Osteocyte (in vitro differentiated cells): ENCODE measurements around the gene ANAPC13. TPM values are rescaled to one million over a fixed set of nuclear protein-coding genes. Genes with fewer than 3 reads are reported as not detected.
A peak's percentile ranks its signal among the peaks of the same experiment; 100 is the strongest.

Source experiments
- DNase-seq: peaks from one replicate; pipeline ENCODE4 v3.0.0; 2021; ENCODE audit warnings: mixed read lengths; ENCODE audit not compliant: unreplicated experiment; ENCODE audit errors: extremely low spot score
- H3K27ac Mint-ChIP-seq: one replicate; pipeline ENCODE4 v1.8.0; 2021; ENCODE audit warnings: mild to moderate bottlenecking, mixed read lengths; ENCODE audit not compliant: unreplicated experiment
- H3K27me3 Mint-ChIP-seq: one replicate; pipeline ENCODE4 v1.8.0; 2021; ENCODE audit warnings: mixed read lengths; ENCODE audit not compliant: unreplicated experiment
- H3K36me3 Mint-ChIP-seq: one replicate; pipeline ENCODE4 v1.8.0; 2021; ENCODE audit warnings: mixed read lengths; ENCODE audit not compliant: unreplicated experiment
- H3K4me1 Mint-ChIP-seq: one replicate; pipeline ENCODE4 v1.8.0; 2021; ENCODE audit warnings: mixed read lengths; ENCODE audit not compliant: unreplicated experiment
- H3K4me3 Mint-ChIP-seq: one replicate; pipeline ENCODE4 v1.8.0; 2021; ENCODE audit warnings: mild to moderate bottlenecking, moderate library complexity, mixed read lengths; ENCODE audit not compliant: unreplicated experiment
- H3K9me3 Mint-ChIP-seq: one replicate; pipeline ENCODE4 v1.8.0; 2021; ENCODE audit warnings: mixed read lengths; ENCODE audit not compliant: unreplicated experiment
- total RNA-seq: library from RNA; stranded (reverse); gene quantifications from 2 replicates; pipeline ENCODE4 v1.2.1, GENCODE V29; 2021
- TF ChIP-seq, protein P1 (sequence below): fragments of 200-600 bp; sonication (generic); IDR thresholded peaks from 2 replicates; pipeline ENCODE4 v1.5.0; 2021; ENCODE audit warnings: antibody characterized with exemption, mild to moderate bottlenecking, moderate library complexity

The ANAPC13 gene
- total RNA-seq, 1 donor from 2014 or later, result 89.4 TPM

DNA sequence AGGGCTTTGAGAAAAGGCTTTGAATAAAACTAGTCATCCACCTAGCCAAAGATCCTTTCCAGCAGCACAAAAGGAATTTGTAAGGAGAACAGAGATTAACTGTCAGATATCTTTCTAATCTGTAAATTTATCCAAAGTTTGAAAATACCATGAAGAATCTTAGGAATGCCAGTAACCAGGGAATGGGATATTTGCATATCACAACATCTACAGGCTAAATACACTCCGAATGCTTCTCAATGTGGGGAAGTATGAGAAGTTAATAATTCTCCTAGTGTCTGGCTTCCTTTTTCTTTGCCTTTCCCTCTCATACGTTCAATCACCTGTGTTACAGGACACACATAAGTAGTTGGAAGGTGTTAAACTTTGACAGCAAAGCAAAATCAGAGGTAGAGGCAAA lies 7.8 kb downstream of the ANAPC13 start:
- H3K4me1 Mint-ChIP-seq, result peaks cover 44% of the 10 kb centered on the region
- no peak for DNase-seq
- peak overlapping the region; percentile 77 for H3K27ac Mint-ChIP-seq
- H3K27me3 Mint-ChIP-seq, result no peaks in the 10 kb centered on the region
- TF ChIP-seq, protein P1, sequence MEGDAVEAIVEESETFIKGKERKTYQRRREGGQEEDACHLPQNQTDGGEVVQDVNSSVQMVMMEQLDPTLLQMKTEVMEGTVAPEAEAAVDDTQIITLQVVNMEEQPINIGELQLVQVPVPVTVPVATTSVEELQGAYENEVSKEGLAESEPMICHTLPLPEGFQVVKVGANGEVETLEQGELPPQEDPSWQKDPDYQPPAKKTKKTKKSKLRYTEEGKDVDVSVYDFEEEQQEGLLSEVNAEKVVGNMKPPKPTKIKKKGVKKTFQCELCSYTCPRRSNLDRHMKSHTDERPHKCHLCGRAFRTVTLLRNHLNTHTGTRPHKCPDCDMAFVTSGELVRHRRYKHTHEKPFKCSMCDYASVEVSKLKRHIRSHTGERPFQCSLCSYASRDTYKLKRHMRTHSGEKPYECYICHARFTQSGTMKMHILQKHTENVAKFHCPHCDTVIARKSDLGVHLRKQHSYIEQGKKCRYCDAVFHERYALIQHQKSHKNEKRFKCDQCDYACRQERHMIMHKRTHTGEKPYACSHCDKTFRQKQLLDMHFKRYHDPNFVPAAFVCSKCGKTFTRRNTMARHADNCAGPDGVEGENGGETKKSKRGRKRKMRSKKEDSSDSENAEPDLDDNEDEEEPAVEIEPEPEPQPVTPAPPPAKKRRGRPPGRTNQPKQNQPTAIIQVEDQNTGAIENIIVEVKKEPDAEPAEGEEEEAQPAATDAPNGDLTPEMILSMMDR, result no peak
- no peak overlapping the region for H3K4me3 Mint-ChIP-seq
- H3K9me3 Mint-ChIP-seq, result no peaks in the 10 kb centered on the region
- H3K36me3 Mint-ChIP-seq, result peaks cover 46% of the 10 kb centered on the region

DNA sequence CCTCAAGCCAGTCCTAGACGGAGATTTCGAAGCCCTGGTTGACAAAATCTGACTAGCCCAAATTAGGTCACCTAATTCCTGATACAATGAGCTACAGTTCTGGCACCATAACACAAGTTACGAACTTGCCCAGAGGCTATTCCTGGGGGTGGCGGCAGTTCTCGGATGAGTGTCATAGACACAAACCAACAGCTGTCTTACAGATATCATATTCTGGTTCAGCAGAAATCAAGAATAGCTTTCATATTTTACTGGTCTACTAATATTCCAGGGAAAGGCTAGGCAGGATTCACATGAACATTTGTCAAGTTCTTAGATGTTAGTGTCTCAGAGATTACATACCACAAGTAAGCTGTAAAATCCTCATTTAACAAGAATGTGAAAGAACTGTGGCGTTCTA lies 8.8 kb downstream of the ANAPC13 start:
- TF ChIP-seq, protein P1, result no peak
- H3K9me3 Mint-ChIP-seq, result no peaks in the 10 kb centered on the region
- H3K4me1 Mint-ChIP-seq, result peaks cover 41% of the 10 kb centered on the region
- peak overlapping the region; percentile 77 for H3K27ac Mint-ChIP-seq
- H3K27me3 Mint-ChIP-seq, result no peaks in the 10 kb centered on the region
- no peak for DNase-seq
- no peak overlapping the region for H3K4me3 Mint-ChIP-seq
- H3K36me3 Mint-ChIP-seq, result peaks cover 37% of the 10 kb centered on the region

DNA sequence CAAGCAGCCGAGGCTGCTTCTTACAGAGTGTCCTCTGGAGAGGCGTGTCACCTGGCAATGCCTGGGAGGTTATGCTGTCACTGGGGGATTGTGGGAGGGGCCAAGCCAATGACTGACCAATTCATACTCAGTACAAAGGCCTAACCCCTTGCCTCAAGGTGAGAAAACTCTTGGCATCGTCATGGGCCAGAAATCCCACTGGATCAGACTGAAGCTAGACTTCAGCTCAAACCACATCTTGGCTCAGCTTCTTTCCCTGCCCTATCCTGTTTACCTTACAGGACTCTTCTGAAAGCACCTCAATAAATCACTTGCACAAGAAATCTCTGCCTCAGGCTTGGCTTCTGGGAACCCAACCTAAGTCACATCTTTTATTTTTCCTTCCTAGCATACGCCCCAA lies 9.5 kb downstream of the ANAPC13 start:
- H3K27ac Mint-ChIP-seq, result no peak overlapping the region
- DNase-seq, result no peak
- H3K4me3 Mint-ChIP-seq, result no peak overlapping the region
- TF ChIP-seq, protein P1, result no peak
- H3K9me3 Mint-ChIP-seq, result no peaks in the 10 kb centered on the region
- H3K27me3 Mint-ChIP-seq, result no peaks in the 10 kb centered on the region
- peaks cover 32% of the 10 kb centered on the region for H3K36me3 Mint-ChIP-seq
- H3K4me1 Mint-ChIP-seq, result peaks cover 48% of the 10 kb centered on the region

DNA sequence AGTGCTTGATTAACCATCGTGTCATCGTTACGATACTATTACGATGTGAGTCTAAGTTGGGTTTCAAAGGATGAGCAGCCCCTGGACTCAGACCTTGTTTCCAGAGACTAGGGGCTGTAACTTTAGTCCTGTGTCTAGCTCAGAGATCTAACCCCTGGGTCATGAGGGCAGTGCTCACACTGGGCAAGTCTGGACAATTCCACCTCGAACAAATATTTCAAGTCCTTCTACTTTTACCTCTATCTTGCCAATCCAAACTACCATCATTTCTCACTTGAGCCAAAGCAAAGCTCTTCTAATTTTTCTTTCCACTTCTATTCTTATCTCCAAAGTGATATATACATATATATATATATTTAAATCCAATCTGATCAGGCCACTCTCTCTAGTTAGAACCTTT lies 10.8 kb downstream of the ANAPC13 start:
- DNase-seq, result no peak
- Mint-ChIP-seq H3K27me3 (no peaks in the 10 kb centered on the region), H3K9me3 (no peaks in the 10 kb centered on the region), H3K4me1 (peaks cover 58% of the 10 kb centered on the region), H3K36me3 (peaks cover 24% of the 10 kb centered on the region), H3K4me3 (no peak overlapping the region), H3K27ac (no peak overlapping the region)
- TF ChIP-seq, protein P1, result no peak

DNA sequence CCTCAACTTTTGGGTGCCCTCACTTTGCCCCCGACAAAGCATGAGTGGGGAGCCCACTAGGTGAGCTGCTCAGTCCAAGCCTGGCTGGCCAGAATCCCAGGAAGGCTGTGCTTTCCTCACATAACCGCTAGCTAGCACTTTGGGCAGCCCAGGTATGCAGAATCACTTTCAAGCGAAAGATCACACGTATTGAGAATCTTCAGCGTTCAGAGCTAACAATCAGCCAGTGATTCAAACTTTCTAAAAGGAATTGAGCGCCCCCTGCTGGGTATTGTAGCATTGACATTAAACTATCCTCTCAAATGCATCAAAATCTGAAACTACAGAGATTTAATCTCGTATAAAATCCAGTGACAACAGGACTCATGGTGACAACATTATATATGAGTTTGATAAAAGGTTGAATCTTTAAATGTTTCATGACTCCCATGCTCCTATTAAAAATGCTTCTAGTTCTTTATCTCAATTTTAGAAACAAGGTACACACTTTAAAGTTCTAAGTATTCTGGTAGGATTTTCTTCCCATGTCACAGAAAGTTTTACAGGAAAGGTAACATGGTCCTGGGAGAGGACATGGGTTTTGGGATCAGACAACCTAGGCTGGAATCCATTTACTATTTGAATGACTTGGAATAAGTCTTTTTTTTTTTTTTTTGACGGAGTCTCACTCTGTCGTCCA lies 11.8 kb downstream of the ANAPC13 start:
- peak; percentile 90 for DNase-seq
- Mint-ChIP-seq H3K27me3 (no peaks in the 10 kb centered on the region), H3K36me3 (peaks cover 24% of the 10 kb centered on the region), H3K27ac (no peak overlapping the region), H3K4me1 (peaks cover 61% of the 10 kb centered on the region), H3K9me3 (no peaks in the 10 kb centered on the region), H3K4me3 (no peak overlapping the region)
- TF ChIP-seq, protein P1, result peak; percentile 81
